GM23248 (cell line): ENCODE measurements around the gene ENG.

Source experiments
- EZH2 ChIP-seq: fragments of 200-600 bp; sonication (generic); IDR thresholded peaks from 2 replicates; pipeline ENCODE4 v1.6.1; 2018; ENCODE audit warnings: antibody characterized with exemption, mild to moderate bottlenecking; ENCODE audit not compliant: insufficient read depth, poor library complexity, severe bottlenecking
- EZH2phosphoT487 ChIP-seq: fragments of 200-600 bp; sonication (generic); IDR thresholded peaks from 2 replicates; pipeline ENCODE4 v1.6.1; 2018; ENCODE audit warnings: antibody characterized with exemption, moderate library complexity, mild to moderate bottlenecking, low read depth; ENCODE audit not compliant: insufficient read depth

- no peak for TF ChIP-seq EZH2phosphoT487
- no peak for TF ChIP-seq EZH2
These were observed 16.4 kb upstream of the ENG start for GRCh38 chr9:127870887-127871286.
